DMS 273 (cell line): Measurements from ENCODE around the gene HES3.

Experiments
- DNase-seq: peaks from one replicate; lab custom pipeline; 2025; ENCODE audit not compliant: unreplicated experiment; lab: John Stamatoyannopoulos, UW

The HES3 gene

DNA sequence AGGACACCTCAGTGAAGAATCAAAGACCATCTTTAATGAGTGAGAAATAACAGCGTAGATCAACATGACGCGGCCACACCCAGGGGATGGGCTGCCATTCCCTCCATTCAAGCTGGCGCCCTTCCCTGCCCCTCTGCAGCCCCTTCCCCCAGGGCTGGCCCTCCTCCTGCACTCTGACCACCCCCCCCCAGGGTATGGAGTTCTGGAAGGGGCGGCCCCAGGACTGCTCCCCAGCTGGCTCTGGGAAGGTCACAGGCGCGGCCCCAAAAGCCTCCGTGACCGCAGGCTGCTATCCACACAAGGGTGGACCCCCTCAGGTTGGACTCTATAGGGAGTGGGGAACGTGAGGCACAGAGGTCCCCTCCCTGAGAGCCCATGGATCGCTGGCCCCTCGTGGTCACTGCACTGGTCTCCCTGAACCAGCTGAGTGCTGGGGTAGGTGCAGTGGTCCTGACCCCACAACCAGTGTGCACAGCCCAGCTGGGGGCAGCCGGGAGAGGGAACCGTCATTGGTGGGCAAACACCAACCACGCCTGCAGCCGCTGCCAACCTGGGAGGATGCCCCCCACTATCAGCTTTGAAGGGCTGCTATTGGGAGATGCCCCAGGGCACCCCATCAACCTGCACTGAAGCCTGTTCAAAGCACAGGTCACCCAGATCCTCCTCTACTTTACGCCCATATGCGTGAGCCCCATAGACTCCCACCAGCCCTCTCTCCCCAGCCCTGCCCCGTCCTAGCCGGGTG, 33.0 kb downstream of the HES3 start:
- DNase-seq, result no peak

DNA sequence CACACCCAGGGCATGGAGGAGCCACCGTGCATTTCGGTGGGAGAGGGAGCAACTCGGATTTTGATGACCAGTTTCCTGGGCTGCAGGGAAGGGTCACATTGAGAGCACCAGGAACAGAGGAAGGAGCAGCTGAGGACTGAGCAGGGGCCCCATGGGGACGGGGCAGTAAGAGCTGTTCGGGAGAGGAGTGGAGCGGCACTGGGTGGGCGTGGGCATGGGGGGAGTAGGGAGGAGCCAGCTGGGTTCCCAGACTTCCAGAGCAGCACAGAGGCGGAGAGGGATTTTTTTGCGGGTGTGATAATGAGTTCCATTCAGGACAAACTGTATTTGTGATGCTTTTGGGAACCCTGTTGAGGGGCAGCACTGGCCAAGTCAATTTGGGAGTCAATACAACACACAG, 34.3 kb downstream of the HES3 start:
- DNase-seq, result peak; percentile 89

DNA sequence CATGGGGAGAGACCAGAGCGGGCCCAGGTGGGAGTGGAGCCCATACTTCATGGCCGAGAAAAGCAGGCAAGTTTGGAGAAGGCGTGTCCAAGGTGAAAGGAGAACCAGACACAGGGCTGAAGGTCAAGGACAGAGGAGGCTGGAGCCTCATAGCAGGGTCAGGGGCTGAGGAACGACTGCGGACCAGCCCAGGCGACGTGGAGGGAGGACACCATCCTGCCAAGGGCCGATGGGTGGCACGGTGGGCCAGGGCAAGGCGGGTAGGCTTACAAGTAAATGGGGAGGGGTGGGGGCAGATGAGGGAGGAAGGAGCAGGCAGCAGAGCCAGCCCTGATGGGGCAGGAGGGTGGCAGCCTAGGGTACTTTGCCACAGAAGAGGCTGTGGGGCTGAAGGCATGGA, 35.1 kb downstream of the HES3 start:
- DNase-seq, result no peak

DNA sequence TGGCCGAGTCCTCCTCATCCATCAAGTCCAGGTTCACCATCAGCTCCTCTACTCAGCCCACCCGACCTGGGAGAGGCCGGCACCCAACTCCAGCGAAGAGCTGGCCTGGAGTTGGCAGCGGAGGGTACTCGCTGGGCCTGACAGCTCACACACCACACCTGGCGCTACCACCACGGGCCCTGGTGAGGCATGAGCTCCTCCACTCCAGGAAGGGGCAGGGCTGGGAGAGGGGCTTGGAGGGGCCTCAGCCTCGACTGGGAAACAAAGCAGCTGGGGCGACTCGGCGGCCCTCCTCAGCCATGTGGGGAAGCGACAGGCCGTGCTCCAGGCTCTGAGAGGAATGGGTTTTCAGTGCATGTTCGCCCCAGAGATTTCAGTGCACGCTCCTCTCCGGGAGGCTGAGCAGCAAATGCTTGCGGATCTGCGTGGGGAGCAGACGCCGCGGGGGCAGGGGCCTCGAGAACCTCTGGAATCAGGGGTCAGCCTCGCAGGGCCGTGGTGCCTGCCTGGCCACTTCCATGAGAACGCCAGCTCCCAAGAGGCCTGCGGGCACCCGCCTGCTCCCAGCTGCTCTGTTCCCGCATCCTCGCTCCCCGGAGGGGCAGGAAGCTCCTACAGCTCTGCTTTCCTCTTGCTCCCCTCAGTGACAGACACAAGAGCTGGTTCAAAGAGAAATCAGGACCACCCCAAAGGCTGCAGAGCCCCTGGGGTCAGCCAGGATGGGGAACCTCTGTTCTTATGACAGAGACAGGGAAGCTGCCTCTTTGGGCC, 35.8 kb downstream of the HES3 start:
- DNase-seq, result no peak

DNA sequence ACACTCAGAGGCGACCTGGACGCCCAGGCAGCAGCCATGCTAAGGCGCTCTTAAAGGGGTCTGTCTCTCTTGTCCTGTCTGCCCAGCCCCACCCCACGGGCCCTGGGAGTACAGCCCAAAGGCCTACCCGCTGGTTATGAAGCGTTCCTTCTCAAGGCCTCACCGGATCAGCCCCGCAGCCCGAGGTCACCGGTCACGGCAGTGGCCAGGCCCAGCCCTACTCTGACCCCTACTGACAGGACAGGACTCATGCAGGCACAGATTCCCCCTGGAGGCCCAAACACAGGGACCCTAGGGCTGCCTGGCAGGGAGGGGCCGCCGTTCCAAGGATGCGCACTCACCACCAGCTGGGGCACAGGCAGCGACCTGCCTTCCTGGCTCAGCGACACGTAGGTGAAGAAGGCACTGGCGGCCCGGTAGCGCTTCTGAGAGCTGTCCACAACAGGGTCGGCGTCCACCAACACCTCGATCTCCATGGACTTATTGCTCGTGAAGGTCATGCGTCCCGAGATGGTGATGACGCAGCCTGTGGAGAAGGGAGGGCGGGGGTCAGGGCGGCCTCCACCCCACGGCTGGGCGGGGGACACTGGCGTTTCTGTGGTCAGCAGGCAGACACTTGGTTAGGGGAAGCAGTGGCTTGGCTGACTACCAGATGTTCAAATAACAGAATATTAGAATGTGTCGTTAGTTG, 36.9 kb downstream of the HES3 start:
- DNase-seq, result peak; percentile 47

DNA sequence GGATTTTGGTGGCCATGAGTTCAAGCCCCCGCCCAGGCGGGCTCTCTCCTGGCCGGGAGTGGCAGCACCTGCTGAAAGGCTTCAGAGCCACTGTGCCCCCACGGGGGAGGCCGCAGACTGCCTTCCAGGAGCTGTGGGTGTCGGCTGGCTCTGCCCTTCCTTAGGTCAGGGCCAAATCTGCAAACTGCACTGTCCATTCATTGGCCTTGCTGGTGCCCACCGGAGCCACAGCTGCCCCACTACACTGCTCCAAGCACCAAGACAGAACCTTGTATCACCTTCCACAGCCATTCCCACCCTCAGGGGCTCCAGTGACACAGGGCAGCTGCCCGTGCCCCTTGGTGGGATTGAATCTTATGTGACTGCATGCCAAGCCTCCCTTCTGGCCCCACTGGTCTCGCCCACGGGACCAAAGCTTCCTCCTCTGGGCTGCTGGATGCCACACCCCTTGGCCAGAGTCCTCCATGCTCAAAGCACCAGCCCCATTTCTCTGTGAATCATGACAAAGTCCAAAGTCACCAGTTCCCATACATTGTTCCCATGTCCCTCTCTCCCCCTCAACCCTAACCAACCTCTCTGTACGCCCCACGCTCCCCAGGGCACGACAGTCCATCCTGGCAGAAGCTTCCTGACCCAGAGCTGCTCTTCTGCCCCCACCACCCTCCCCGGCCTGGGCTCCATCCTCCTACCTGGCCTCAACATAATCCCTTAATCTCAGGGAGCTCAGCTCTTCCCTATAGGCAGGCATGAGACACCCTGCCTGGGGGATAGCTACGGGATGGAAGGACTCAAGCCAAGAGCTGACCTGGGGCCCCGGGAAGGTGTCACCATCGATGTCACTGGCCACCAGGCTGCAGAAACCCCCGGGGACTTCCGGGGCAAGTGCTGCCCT, 37.8 kb downstream of the HES3 start:
- DNase-seq, result no peak

DNA sequence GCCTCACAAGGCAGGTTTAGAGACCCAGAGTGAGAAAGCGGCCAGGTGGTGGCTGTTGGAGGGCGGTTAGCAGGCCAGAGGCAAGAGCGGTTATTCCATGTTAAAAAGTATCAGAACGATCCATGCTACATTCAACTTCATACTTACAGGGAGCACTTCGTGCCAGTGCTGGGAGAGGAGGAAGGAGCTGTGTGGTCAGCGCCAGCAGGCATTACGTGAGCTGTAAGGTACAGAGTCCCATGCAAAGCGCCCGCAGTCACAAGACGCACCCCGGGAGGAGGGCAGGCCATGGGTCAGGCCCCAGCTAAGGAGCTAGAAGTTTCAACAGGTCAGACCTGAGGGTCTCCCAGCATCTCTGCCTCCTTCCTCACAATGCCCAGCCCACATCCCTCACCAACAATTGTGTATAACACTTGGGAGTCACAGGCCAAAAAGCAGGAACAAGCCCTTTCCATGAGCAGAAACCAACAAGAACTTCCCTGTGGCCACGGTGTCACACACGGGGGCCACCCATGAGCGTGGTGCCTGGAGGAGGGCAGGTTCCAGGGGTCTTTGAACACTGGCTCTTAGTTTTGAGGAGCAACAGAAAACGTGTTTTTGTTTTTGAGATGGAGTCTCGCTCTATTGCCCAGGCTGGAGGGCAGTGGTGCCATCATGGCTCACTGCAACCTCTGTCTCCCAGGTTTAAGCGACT, 38.7 kb downstream of the HES3 start:
- no peak for DNase-seq

DNA sequence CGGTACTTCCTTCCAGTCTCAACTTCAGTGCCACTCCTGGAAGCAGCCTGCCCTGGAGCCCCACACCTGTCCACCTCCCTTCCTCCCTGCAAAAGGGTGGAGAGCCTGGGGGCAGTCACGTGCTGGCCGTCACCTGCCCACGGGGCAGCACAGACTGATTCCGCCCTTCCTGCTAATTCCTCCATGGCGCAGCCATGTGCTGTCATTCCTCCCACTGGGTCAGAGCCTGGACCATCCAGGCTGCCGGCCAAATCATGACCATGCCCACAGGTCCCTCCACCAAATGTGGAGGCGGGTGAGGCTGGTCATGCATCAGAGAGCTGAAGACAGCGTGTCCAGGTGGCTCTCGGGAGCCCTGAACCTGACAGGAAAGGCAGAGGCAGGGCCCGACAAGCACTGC, 41.4 kb downstream of the HES3 start:
- no peak for DNase-seq

DNA sequence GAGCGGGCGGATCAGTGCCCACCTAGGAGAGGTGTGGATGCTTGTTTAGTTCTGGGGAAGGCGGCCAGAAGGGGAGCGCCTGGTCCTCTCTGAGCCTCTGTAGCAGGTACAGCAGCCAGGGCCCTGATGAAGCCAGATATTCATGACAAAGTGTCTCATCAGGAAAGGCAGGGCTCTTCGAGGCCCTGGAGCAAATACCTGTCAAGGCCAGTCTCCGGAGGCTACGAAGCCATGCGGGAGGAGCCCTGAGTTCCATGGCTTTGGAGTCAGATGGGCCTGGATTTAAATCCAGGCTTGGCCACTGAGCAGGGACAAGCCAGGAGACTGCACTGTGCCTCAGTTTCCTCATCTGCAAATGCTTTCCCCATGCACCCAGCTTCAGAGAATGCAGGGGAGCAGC, 42.3 kb downstream of the HES3 start:
- DNase-seq, result no peak

DNA sequence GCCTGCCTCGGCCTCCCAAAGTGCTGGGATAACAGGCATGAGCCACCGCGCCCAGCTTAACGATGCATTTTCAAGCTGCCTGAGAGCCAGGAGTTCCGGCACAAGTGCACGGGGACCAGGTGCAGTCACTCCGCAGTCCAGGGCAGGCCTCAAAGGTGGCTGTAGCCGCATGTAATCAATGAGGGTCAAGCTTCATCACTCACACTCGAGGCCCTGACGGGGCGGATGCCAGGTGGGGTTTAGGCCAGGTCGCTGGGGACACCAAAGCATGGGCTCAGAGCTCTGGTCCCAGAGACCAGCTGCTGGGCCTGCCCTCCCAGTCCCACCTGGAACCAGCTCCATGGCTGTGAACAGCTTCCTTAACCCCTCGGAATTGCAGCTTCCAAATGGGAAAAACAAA, 43.0 kb downstream of the HES3 start:
- no peak for DNase-seq

DNA sequence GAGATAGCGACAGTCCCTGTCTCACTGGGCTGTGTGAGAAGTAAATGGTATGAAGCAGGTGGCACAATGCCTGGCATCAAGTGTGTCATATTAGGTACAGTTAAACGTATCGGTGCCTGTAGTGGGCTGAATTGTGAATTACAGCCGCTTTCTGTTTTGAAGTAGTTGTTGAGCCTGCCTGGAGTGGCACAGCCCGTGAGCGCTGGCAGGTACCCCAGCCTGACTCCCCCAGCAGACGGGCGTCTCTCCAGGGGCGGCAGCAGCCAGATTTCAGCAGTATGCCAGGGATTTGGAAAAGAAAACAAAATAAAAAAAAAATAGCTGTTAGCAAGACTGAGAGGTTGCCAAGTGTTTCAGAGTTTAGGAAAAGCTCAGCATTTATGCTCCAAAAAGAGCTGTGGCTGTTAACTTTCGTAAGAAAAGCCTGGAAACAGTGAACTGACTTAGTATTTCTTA, 43.5 kb downstream of the HES3 start:
- DNase-seq, result no peak

DNA sequence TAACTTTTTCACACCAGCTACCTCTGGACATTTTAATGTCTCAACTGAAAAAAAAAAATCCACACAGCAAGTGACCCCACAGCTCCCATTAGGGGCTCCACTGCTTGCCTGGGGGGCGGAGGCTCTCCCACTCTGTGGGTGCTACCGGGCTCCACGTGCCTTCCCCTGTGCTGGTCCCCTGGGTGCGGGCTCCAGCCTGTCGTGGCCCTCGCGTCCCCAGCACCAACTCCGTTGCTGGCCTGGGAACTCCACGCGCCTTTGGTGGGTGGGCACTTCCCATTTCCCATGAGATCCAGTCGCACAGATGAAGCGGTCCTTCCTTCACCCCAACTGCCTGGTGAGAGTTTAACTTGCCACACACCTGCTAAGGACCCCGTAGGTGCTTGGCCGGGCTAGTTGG, 44.0 kb downstream of the HES3 start:
- DNase-seq, result no peak

DNA sequence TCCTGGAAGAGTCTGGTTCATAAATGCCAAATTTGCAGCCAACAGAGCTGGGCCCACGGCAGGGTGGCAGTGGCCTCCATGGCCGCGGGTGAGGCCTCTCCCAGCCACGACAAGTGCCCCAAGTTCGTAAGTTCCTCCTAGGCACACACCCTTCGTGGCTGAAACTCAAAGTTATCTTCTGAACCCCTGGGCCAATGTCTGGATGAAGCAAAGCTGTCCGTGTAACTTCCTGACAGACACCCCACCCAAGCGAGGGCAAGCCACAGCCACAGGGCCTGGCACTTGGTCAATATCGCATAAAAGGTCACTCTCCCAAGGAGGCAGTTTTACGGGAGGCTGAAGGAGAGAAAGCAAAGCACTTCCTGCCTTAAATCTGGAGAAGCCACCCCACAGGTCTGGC, 44.7 kb downstream of the HES3 start:
- DNase-seq, result no peak

DNA sequence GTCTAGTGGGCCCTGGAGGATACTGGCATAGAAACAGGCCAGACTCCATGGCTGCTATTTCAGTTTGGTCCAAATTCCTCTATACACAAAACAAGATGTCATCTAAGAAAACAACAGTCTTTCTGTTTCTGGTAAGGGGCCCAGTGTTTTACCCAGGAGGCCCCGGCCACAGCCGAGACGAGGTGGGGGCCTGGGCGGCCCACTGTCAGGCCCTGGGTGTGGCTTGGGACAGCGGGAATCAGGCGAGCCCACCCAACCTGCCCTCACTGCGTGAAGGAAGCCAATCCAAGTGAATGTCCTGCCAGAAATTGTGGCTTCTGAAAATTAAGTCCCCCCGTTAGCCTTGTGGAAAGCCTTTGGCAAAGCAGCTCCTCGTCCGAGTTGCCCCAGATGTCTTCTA, 48.1 kb downstream of the HES3 start:
- no peak for DNase-seq

DNA sequence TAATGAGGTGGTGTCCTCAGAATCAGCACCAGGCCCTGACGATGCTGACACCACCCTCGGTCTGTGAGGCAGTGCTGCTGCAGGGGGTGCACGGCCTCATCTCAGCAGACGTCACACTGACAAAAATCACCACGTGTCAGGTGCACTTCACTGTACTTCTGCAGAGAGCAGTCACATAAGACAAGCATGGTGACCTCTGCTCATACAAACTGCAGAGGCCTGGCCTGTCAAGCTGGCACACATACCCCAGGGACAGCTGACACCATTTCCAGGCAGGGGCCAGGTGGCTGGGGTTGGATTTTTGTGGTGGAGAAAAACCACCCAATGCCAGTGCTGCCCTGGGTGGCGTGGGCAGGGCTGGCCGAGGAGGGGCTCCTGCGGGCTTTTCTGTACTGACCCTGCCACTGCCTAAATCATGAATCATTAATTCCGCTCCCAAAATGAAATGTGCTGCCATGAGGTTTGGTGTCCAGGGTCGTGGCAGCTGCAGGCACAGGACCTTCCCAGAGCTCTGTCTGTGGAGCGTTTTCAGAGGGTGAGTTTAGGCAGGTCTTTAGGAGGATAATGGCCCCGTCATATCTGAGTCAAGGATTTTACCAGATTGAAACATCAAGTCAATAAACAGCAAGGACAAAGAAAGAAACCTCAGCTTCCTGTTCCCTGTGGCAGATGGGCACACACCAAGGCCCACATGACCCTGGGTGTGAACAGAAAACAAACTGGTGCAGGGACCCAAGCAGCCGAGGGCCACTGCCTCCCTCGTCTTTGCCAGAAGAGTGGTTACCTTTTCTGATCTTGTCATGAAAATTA, 50.3 kb downstream of the HES3 start:
- DNase-seq, result no peak

DNA sequence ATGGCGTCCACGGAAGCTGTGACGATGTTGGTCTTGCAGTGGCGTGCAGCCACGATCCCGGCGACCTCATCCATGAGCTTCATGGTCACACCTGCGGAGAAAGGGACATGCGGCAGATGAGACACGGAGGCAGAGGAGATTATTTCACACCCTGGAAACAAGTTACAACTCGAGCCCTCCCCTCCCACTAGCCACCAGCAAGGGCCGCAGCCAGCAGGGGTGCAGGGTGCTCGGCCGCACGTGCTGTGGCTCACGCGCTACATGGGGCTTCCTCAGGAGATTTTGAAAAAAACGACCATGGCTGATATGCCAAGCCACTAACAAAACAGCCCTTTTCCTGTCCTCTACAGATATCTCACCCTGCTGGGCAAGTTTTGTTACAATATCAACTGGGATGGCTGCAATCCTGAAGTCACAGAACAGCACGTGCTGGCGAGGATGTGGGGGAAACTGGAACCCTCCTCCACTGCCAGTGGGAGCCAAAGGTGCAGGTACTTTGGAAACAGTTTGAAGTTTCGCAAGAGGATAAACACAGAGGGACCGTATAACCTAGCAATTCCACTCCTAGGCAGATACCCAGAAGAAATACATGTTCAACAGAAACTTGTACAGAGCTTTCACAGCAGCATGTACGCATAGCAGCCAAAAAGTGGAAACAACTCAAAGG, 51.0 kb downstream of the HES3 start:
- DNase-seq, result no peak
